ENCODE measurements around the gene PUM1. TPM values are rescaled to one million over a fixed set of nuclear protein-coding genes. Genes with fewer than 3 reads are reported as not detected.

The PUM1 gene
- total RNA-seq, 2 donors from 2014 or later, result 80.3 to 120 TPM

GRCh38 chr1:30934613-30935012 is 130.9 kb downstream of the PUM1 start:
- no peak for DNase-seq (ENCODE audit: low spot score)
- 47% methylated on average over 3 of the region's 3 CpGs for WGBS
- peaks cover 0 to 4% of the 10 kb centered on the region in 2 donors for H3K36me3 ChIP-seq
- H3K4me3 ChIP-seq, result no peak overlapping the region
- peak overlapping the region; percentile 39 to 55 for H3K27ac ChIP-seq
- no peaks in the 10 kb centered on the region for H3K4me1 ChIP-seq (replicated peaks)
- no peak for TF ChIP-seq POLR2A (IDR thresholded peaks at IDR 0.05)
- TF ChIP-seq POLR2AphosphoS5 (IDR thresholded peaks at IDR 0.05), result no peak
- TF ChIP-seq CTCF (IDR thresholded peaks at IDR 0.05), result no peak
- no peaks in the 10 kb centered on the region for H3K9me3 ChIP-seq
- intact Hi-C loops (cut with DNase I), result loop anchor here (10.0 kb wide), 1 partner anchor 130 kb away; the partner anchor contains the start of gene PUM1
- H3K27me3 ChIP-seq (replicated peaks; ENCODE audit: insufficient read depth), result no peaks in the 10 kb centered on the region

- no peak for TF ChIP-seq CTCF (IDR thresholded peaks at IDR 0.05)
- no peak for TF ChIP-seq POLR2AphosphoS5 (IDR thresholded peaks at IDR 0.05)
- TF ChIP-seq POLR2A (IDR thresholded peaks at IDR 0.05), result no peak
- Histone ChIP-seq H3K9me3 (no peaks in the 10 kb centered on the region), H3K27ac (peak overlapping the region; percentile 39 to 55), H3K4me3 (no peak overlapping the region), H3K27me3 (replicated peaks; ENCODE audit: insufficient read depth) (no peaks in the 10 kb centered on the region), H3K36me3 (peaks cover 0 to 4% of the 10 kb centered on the region in 2 donors), H3K4me1 (replicated peaks) (no peaks in the 10 kb centered on the region)
- intact Hi-C loops (cut with DNase I), result loop anchor here (10.0 kb wide), 1 partner anchor 131 kb away; the partner anchor contains the start of gene PUM1
- DNase-seq (ENCODE audit: low spot score), result no peak
- 48% methylated on average over 4 of the region's 4 CpGs for WGBS
Observed at GRCh38 chr1:30933874-30934252, 131.7 kb downstream of the PUM1 start.

DNA sequence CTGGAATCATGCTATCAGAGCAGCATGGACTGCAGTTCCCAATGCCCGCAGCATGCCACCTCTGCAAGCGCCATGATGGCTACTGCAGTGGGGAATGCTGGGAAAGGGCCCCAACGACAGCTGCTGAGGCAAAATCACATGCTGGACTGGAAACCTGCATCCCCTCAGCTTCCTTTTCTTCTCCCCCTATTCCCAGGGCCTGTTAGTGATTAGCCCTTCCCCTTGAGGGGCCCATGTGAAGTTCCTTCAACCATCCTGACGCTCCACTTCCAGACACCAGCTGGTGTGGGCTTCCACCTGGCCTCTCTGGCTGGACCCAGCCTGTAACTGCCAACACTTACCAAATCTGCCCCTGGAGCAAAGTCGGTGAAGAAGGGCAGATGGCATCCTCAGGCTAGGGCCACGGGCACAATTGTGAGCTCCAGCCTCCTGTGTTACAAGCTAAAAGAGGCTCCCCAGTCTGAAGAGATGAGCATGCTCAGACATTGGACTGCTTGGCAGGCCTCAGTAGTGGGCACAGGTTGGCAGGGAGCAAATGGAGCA is 134.8 kb downstream of the PUM1 start:
- intact Hi-C loops (cut with DNase I), result loop anchor here (10.0 kb wide), 1 partner anchor 134 kb away; the partner anchor contains the start of gene PUM1
- Histone ChIP-seq H3K27me3 (replicated peaks; ENCODE audit: insufficient read depth) (no peaks in the 10 kb centered on the region), H3K4me1 (replicated peaks) (no peaks in the 10 kb centered on the region), H3K4me3 (no peak overlapping the region), H3K9me3 (no peaks in the 10 kb centered on the region), H3K36me3 (no peaks in the 10 kb centered on the region), H3K27ac (no peak overlapping the region)
- 72% methylated on average over 6 of the region's 6 CpGs for WGBS
- no peak for DNase-seq (ENCODE audit: low spot score)
- no peak for TF ChIP-seq CTCF (IDR thresholded peaks at IDR 0.05)
- TF ChIP-seq POLR2A (IDR thresholded peaks at IDR 0.05), result no peak
- no peak for TF ChIP-seq POLR2AphosphoS5 (IDR thresholded peaks at IDR 0.05)

DNA sequence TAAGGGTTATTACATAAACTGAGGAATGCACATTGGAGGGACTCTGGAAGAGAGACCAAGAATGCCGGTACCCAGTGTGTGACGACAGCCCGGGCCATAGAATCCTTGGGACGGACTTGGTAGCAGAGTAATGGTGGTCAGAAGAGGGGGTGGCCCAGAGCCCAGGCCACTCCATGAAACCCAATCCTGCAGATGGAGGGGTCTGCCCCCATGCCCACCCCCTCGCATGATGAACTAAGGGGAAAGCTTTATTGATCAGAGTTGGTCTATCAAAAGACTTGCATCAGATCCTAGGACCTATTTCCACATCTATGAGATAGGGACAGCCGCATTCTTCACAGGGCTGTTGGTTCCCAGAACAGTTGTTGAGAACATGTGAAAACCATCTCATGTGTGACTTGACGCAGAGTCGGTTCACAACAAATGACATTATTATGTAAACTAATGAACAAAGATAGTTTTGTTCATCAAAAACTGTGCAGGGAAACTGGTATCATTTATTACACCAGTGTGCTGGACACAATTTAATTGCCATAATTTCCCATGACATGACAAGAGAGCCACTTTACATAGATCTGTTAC is 135.5 kb downstream of the PUM1 start:
- Histone ChIP-seq H3K9me3 (no peaks in the 10 kb centered on the region), H3K4me3 (no peak overlapping the region), H3K27me3 (replicated peaks; ENCODE audit: insufficient read depth) (no peaks in the 10 kb centered on the region), H3K4me1 (replicated peaks) (no peaks in the 10 kb centered on the region), H3K27ac (no peak overlapping the region), H3K36me3 (no peaks in the 10 kb centered on the region)
- intact Hi-C loops (cut with DNase I), result loop anchor here (5.0 to 10.0 kb wide), 2 partner anchors 47 to 135 kb away; partner anchors contain the start of gene PUM1
- DNase-seq (ENCODE audit: low spot score), result no peak
- WGBS, result 74% methylated on average over 8 of the region's 8 CpGs
- TF ChIP-seq POLR2AphosphoS5 (IDR thresholded peaks at IDR 0.05), result no peak
- no peak for TF ChIP-seq POLR2A (IDR thresholded peaks at IDR 0.05)

DNA sequence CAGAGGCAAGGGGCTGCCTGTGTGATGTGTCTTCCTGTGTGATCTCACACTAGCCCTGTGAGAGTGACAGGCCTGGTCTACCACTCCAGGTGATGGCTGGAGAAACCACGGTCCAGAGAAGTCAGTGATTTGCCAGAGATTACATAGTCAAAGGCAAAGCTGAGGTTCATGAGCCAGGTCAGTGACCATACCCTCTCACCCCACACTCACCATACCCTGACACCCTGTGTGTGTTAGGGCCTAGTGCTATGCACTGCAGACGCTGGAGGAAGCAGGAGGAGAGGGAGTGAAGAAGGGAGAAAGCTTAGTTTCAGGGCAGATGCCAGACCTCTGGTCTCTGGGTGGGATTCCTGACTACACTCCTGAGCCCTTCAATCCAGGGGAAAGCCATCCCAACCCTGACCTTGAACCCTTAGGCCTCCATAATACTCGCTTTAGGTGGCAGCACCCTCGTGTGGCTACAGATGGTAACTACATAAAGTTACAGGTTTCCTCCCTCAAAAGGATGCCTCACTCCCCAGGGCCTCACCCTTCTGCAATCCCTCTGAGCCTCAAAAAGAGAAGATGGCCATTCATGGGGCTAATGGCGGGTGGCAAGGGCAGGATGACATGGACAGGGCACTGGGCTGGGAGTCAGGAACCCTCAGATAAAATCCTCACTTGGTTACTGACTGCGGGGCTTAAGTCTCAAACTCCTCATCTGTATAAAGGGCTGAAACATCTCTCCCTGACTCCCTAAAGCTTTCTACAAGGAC is 136.2 kb downstream of the PUM1 start:
- intact Hi-C loops (cut with DNase I), result loop anchor here (5.0 kb wide), 1 partner anchor 48 kb away; no protein-coding TSS in a partner anchor
- no peak for DNase-seq (ENCODE audit: low spot score)
- H3K4me3 ChIP-seq, result no peak overlapping the region
- no peaks in the 10 kb centered on the region for H3K4me1 ChIP-seq (replicated peaks)
- 50% methylated on average over 6 of the region's 6 CpGs for WGBS
- H3K27ac ChIP-seq, result peak overlapping the region; percentile 16 to 48
- no peaks in the 10 kb centered on the region for H3K27me3 ChIP-seq (replicated peaks; ENCODE audit: insufficient read depth)
- no peak for TF ChIP-seq POLR2AphosphoS5 (IDR thresholded peaks at IDR 0.05)
- no peak for TF ChIP-seq POLR2A (IDR thresholded peaks at IDR 0.05)
- TF ChIP-seq CTCF (IDR thresholded peaks at IDR 0.05), result peak; percentile 42 to 69 (median 58)
- no peaks in the 10 kb centered on the region for H3K36me3 ChIP-seq
- no peaks in the 10 kb centered on the region for H3K9me3 ChIP-seq

Data from prostate gland (tissue), 2 donors.